ACHN (cell line): Measurements from ENCODE around the gene GNB1L.
"Not testable (repeated sequence)": the region's sequence is repeated elsewhere in the genome, so short reads cannot be mapped to it uniquely, and the experiment has no call there.

Experiments used
- DNase-seq: peaks from one replicate; pipeline ENCODE4 v3.0.0-alpha.2; 2015
- in situ Hi-C: cut with HindIII; loops from 2 replicates; pipeline ENCODE4 v1.10.0; 2017; ENCODE audit warnings: low sequenced_read_pairs, low pct_ligation_motif_present, low pct_unique_long_range_greater_than_20kb

Gene GNB1L

DNA sequence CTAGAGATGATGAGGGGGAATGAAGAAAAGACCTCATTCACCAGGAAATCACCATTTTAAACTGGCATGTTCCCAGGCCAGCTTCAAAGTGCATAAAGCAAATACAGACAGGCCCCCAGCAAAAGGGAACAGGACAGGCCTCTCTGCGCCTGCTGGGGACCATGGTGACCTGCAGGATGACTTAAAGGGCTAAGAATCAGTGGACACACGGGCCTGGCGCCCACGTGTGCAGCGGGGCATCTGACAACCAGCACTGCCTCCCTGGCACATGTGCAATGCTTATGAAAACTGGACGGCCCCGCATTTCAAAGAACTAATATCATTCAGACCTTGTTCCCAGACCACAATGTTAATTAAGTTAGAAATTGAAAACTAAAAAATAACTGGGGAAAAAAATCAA lies 58.5 kb downstream of the GNB1L start:
- DNase-seq = no peak
- in situ Hi-C loops = no loop called here

DNA sequence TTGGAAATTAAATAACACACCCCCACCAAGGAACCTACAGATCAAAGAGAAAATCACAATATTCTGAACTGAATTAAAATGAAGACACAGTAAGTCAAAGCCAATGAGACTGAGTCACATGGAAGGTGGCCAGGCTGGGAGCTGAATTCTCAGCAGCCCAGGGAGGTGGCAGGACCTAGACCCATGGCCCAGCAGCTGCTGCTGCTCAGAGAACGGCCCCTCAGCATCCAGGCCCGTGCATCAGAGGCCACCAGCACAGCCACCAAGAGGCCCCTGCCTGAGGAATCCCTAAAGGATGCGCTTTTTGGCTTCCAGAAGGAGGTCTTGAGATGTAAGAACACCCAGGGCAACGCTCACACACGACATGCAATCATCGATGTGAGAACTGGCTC lies 59.1 kb downstream of the GNB1L start:
- in situ Hi-C loops = no loop called here
- no peak for DNase-seq

DNA sequence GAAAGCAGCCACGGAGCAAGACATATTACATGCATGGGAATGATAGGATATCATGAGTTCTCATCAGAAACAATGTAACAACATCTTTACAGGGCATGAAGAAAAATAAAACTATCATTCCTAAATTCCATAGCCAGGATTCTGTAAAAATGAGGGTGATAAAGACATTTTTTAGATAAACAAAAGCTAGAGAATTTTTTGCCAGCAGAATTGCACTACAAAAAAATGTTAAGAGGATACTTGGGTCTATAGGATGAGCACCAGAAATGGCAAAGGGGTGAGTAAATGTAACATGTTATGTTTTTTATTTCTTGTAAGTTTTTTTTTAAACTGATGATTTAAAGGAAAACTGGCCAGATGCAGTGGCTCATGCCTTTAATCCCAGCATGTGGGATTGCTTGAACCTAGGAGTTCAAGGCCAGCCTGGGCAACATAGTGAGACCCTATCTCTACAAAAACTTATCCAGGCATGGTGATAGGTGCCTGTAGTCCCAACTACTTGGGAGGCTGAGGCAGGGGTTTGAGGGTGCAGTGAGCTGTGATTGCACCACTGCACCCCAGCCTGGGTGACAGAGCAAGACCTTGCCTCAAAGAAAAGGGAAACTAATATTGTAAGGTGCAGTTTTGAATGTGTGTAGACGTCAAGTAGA lies 60.9 kb downstream of the GNB1L start:
- in situ Hi-C loops = no loop called here
- DNase-seq = no peak

DNA sequence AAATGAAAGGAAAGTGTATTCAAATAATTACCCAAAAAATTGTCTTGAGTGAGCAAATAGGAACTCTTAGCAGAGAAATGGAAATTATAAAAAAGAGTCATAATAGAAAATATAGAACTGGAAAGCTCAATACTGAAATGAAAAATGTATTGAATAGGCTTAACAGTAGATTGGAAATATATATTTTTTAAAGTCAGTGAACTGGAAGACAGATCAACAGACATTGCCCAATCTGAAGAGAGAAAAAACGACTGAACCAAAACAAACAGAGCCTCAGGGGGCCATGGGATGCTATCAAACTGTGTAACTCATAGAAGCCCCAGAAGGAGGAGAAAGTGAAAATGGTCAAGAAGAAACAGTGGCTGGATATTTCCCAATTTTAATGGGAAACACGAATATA lies 61.5 kb downstream of the GNB1L start:
- in situ Hi-C loops = no loop called here
- no peak for DNase-seq

DNA sequence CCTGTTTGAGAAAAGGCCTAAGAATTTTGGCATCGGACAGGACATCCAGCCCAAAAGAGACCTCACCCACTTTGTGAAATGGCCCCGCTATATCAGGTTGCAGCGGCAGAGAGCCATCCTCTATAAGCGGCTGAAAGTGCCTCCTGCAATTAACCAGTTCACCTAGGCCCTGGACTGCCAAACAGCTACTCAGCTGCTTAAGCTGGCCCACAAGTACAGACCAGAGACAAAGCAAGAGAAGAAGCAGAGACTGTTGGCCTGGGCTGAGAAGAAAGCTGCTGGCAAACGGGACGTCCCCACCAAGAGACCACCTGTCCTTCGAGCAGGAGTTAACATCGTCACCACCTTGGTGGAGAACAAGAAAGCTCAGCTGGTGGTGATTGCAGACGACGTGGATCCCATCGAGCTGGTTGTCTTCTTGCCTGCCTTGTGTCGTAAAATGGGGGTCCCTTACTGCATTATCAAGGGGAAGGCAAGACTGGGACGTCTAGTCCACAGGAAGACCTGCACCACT lies 62.2 kb downstream of the GNB1L start:
- DNase-seq, in situ Hi-C loops: not testable (repeated sequence)

DNA sequence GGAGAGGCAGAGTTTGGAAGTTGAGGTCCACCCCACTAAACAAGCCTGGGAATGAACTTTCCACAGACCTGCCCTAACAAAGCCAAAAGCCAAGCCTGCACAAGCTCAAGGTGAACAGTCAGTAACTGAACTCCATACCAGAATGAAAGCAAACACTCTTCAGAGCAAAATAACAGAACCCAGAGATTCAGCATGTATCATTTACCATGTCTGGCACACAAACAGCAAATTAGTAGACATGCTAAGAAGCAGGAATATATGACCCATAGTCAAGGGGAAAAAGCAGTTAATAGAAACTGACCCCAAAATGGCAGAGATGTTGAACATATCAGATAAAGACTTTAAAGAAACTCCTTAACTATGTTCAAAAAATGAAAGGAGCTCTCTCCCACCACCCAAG lies 62.8 kb downstream of the GNB1L start:
- in situ Hi-C loops = no loop called here

DNA sequence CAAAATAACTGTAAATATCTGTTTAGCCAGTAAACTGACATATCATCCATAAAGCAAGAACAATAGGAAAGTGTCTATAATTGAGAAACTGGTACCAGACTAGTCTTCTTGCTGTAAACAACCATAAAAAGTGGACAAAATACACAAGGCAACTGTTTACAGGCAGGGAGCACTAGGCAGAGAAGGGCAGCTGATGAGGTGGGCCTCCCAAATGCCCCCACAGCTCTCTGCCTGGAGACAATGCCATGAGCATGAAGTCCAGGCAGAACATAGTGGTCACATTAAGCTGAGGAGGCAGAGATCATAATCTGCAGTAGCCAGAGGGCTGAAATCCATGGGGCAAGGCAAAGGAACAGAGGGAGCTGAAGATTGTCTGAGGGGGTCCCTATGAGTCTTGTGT lies 63.4 kb downstream of the GNB1L start:
- in situ Hi-C loops = no loop called here
- DNase-seq = no peak

More for the DNA sequence above, 62.8 kb downstream of the GNB1L start:
- no peak for DNase-seq

DNA sequence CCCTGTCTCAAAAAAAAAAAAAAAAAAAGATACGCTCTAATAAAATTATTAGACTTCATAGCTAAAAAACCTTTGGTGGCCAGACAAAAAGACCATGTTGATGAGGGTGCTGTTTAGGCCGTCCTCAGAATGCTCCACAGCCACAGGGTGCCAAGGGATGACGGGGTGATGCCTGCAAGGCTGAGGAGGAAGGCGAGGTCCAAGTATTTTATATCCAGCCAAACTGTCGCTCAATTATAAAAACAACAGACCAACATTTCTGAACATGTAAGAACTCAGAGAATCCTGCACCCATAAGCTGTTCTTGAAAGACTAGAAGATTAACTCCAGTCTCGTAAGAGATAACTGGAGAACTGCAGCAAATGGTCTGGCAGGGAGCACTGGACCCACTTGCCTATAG lies 64.8 kb downstream of the GNB1L start:
- DNase-seq = no peak
- in situ Hi-C loops = no loop called here

DNA sequence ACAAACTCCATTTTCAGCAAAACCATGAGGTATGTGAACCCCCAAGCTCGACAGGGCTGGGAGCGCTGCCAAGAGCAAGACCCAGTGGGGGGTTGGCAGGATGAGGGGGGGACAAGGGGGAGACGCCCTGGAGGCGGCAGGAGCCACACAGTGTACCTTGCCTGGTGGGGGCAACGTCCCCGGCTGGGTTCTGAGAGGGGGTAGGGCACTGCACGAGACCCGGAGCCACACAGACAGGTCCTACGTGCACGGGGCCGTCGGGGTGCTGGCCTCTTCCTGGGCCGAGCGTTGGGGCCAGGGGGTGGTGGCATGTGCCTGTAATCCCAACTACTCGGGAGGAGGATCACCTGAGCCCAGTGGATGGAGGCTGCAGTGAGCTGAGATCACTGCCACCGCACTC lies 65.3 kb downstream of the GNB1L start:
- in situ Hi-C loops = no loop called here
- no peak for DNase-seq

DNA sequence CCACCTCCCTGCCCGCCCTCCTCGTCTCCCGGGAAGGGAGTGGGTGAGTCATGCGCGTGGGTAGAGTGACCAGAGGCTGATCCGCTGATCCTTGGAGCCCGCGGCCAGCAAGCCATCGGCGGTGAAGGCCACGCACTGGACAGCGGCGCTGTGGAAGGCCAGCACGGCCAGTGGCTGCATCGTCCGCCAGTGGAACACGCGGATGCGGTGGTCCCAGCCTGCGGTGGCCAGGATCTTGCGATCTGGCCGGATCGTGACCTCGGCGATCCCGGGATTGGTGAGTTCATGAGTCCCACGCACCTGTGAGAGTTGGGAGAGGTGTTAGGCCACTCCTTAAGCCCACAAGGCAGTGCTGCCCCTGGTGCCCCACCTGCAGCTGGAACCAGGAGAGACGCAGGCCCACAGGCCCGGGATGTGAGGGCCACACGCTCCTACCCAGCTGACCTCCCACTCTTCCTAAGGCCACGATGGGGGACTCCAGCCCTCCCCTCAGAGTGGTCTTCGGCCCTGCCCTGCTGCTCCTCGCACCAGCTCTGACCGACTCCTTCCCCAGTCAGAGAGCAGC lies 65.9 kb downstream of the GNB1L start:
- DNase-seq = no peak
- in situ Hi-C loops = no loop called here

DNA sequence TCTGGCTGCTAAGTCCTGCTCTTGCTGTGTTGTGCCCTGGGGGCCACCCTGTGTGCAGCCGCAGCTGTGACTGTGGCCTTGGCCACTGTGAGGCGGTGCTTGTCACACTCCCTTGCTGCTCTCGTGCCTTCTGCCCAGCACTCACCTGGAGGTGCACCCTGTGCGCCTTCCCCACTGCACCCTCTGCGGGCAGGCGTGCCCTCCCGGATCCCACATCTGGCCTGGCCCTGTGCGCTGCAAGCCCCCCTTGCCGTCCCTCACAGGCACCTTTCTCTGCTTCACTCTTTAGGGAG lies 66.9 kb downstream of the GNB1L start:
- in situ Hi-C loops = no loop called here
- DNase-seq = no peak

DNA sequence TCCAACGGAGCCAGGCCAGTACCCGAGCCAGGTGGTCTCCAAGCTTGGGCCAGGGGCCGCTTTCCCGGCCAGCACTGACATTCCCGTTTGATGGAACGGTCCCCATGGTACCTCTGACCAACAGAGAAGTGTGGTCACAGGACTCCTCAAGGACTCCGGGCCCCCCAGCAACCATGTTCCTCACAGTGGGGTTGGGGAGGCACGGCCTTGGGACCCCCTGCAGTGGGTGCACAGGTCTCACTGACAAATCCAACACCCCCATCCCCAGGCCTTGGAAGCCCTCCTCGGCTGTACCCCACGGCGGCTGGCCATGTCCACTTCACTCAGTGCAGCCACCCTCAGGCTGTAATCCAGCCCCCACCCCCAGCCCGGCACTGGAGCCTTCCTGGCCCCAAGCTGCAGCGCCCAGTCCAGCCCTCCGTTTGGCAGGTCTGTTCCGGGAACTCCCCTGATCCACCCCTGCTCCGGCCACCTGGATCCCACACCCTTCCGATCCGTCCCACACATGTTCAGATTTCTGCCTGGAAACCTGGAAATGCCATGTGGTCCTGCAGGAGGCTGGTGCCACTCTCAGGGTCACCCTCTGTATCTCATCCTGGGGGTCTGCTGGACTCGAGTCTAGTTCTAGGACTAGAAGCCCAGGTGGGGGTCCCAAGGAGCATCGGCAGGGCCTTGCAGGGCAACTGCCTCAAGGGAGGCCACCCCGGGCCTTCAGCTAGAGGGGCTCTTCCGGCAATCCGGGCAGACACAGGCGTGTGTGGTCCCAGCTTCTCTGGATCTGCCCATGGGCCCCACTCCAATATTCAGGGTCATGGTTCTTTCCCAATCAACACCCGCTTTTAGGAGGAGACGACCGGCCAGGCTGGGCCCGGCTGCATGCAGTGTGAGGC lies 67.5 kb downstream of the GNB1L start:
- no peak for DNase-seq
- in situ Hi-C loops = no loop called here

DNA sequence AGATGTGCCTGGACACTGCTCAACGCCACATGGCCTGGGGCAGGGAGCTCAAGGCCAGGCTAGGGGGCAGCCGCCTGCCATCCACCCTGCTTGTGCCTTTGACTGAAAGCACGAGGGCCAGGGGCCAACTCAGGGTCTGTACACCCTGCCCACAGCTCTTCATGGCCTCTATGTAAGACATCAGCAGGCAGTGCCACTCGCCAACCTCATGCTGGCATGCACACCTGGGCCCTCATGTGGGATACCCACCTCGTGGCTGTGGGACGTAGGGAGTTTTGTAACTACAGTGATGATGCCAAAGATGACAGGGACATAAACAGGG lies 68.4 kb downstream of the GNB1L start:
- in situ Hi-C loops = no loop called here
- no peak for DNase-seq

DNA sequence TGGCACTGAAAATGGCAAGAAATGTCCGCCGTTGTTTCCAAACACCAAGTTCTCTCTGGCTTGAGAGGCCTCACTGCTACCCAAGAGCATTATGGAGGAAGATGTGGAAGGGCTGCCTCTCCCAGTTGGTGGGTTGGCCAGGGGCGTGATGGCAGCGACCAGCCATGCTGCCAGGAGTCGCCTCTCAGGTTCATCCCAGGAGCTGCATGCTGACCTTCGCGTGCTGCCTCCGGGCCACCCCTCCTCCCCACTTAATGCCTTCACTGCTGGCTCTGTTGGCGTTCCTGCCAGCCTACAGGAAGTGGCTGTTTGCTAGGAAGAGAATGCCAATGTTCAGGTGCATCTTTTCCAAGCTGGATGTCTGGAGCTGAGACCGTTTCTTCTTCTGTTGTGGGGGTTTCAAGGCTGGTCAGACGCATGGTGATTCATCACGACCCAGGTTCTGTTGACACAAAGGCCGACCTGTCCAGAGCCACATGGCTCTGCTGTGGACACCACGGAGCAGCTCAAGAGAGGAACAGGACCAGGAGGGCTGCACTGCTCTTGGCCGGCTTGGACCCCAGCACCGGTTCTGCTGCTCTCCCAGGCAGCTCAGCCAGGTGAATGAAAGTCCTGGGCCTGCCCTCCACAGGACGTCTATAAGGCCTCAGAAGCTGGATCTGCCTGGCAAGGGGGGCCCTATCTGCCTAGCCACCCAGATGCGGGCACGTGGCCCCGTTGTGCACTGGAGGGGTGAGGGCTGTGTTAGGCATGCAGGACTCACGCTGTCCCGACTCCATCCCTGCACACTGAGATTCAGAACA lies 69.0 kb downstream of the GNB1L start:
- in situ Hi-C loops = no loop called here
- DNase-seq = no peak

DNA sequence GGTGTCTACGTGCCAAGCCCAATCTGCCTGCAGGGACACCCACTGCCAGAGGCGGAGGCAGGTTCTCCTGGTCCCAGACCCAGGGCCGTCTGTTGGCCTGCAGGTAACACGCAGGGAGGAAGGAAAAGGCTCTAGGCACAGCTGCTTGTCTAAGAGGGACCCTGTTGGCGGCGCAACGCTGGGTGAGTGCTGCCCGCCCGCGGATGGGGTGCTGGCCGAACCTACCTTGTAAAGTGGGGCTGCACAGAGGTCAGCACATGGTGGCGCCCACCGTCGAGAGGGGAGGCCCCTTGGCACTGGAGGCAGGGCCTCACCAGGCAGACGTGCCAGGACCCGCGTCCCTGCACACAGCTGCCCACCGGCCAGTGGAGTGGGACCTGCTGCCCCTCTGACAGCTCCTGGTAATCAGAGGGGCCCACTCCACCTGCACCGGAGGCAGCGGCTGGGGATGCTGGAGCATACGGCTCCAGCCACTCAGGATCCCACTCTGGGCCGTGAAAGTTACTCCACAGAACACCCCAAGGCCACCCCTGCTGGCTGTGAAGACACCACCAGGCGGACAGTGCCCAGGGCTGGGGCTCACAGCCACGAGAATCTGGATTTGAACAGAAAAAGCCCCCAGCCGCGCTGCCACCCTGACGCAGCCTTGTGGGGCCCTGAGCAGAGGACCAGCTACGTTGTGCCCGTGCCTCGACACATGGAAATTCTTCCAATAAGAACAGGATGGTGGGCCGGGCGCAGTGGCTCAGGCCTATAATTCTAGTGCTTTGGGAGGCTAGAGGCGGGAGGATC lies 70.1 kb downstream of the GNB1L start:
- no peak for DNase-seq
- in situ Hi-C loops = no loop called here

DNA sequence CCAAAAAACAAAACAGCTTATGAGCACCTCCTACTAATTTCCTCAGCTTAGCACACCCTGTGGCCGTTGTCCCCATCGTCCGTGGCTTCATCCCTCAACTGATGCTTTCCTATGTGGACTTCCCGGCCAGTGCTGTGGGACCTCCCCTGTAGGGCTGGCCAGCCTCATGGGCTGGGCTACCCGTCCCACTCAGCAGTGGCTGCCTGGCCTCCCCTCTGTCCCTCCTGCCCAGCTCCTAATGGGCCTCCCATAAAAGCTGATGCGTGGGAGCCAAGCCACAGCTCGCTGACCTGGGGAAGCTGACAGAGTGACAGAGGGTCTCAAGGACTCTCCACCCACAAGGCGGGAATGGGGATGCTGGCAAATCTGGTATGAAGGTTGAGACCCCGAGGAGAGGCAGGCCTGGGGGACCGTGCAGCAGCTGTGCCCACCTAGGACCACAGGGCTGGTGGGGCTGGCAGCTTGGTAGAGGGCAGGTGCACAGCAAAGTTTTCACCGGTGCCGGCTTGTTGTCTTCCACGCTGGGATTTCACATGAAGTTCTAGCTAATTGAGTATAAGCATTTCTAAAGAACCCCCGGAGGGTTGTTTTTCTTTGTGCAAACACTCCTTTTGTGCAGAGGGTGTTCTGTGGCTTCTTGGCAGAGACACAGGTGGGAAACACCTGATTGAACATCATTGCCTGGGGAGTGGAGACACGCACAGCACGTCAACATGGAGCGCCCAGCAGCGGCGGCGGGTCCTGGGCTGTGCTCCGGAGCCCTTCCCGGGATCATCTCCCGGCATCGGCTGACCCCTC lies 70.9 kb downstream of the GNB1L start:
- in situ Hi-C loops = no loop called here
- no peak for DNase-seq

DNA sequence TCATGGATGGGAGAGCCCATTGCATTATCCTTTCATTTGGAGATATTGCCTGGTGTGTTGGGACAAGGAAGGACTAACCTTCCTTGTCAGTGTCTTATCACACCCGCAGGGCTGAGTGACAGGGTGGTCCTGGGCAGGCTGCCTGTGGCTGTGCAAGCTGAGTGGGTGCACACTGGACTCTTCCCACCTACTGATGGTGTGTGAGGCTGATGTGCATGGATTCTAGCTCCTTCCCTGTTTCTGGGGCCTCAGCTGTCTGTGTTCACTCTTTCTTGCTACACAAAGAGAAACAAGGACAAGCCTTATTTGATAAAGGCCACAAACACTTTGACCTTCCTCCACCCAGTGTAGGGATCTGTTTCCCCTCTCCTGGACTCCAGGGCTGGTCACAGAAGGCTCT lies 72.1 kb downstream of the GNB1L start:
- in situ Hi-C loops = no loop called here

More for the DNA sequence above, 72.1 kb downstream of the GNB1L start:
- DNase-seq = no peak
